K562 (cell line): ENCODE measurements around the gene TTC38. TPM values are rescaled to one million over a fixed set of nuclear protein-coding genes. Genes with fewer than 3 reads are reported as not detected.

ENCODE experiments used
- CBX2 ChIP-seq: fragments of 200-600 bp; sonication (generic); IDR thresholded peaks from one replicate; pipeline ENCODE4 v1.6.1; 2012; ENCODE audit warnings: mild to moderate bottlenecking, low read length, inconsistent platforms; ENCODE audit not compliant: insufficient read depth, poor library complexity, severe bottlenecking
- CHAMP1 ChIP-seq: fragments of 450-650 bp; IDR thresholded peaks from 2 replicates; pipeline ENCODE4 v1.6.1; 2016; ENCODE audit warnings: mild to moderate bottlenecking
- CTCF ChIP-seq, 3 experiments: IDR thresholded peaks in 2 of 3; conservative IDR thresholded peaks in 1 of 3; 2 replicates each; pipeline ENCODE4 v1.5.1; 2011 to 2012; ENCODE audit warnings: low read length in 3 of 3, mild to moderate bottlenecking in 3 of 3, control low read depth in 2 of 3, improper control_type of control experiment in 1 of 3, inconsistent platforms in 1 of 3, low read depth in 1 of 3, mixed read lengths in 1 of 3, moderate library complexity in 1 of 3; ENCODE audit not compliant: insufficient read depth in 2 of 3
- FOXA1 ChIP-seq: fragments of 450-650 bp; IDR thresholded peaks from 2 replicates; pipeline ENCODE4 v1.6.1; 2016; ENCODE audit warnings: mild to moderate bottlenecking, borderline replicate concordance
- HMG20B ChIP-seq: fragments of 250-450 bp; sonication (Bioruptor Pico); IDR thresholded peaks from 2 replicates; pipeline ENCODE4 v1.5.0; 2021; ENCODE audit warnings: mild to moderate bottlenecking
- KLF10 ChIP-seq: fragments of 250-450 bp; sonication (Bioruptor Pico); IDR thresholded peaks from 2 replicates; pipeline ENCODE4 v1.6.1; 2021; ENCODE audit warnings: matching md5 sums
- KLF13 ChIP-seq: fragments of 450-650 bp; IDR thresholded peaks from 2 replicates; pipeline ENCODE4 v1.6.1; 2016; ENCODE audit warnings: missing genetic modification characterization, low read depth, mild to moderate bottlenecking, missing compliant biosample characterization, moderate library complexity, borderline replicate concordance
- PHF8 ChIP-seq: fragments of 200-600 bp; sonication (generic); IDR thresholded peaks from 2 replicates; pipeline ENCODE4 v1.6.1; 2012; ENCODE audit warnings: mixed run types, mild to moderate bottlenecking, inconsistent platforms, low read length, moderate library complexity, borderline replicate concordance
- SAP30 ChIP-seq: fragments of 200-600 bp; sonication (generic); IDR thresholded peaks from 2 replicates; pipeline ENCODE4 v1.6.1; 2012; ENCODE audit warnings: borderline replicate concordance, low read depth, mild to moderate bottlenecking, moderate library complexity, low read length, control low read depth, inconsistent platforms; ENCODE audit not compliant: insufficient read depth, poor library complexity, severe bottlenecking
- ZNF282 ChIP-seq: sonication (generic); formaldehyde crosslinking; IDR thresholded peaks from 2 replicates; pipeline ENCODE4 v1.8.1; 2023; ENCODE audit warnings: missing genetic modification reagents
- polyA plus RNA-seq, 8 experiments: library from polyadenylated mRNA; depleted of rRNA in 4 of 8; stranded (reverse) in 5 of 8; unstranded in 3 of 8; fragments of >200 nt; fragmentation: Nextera tagmentation in 2 of 8; fragmentation: Illumina TruSeq in 1 of 8; extraction: Ambion mirVana in 2 of 8; extraction: Trizol in 1 of 8; gene quantifications; 2 replicates each; pipeline versions ENCODE4 v1.2.1 to v1.2.3, GENCODE V29; 2011 to 2014; ENCODE audit warnings: inconsistent platforms in 1 of 8, missing spikeins in 1 of 8
- total RNA-seq, 7 experiments: library from RNA; depleted of rRNA in 6 of 7; stranded (reverse); fragments of >200 nt in 6 of 7; fragmentation: Illumina TruSeq in 2 of 7; extraction: Trizol in 2 of 7; gene quantifications; 2 replicates each; pipeline versions ENCODE4 v1.2.1 to v1.2.3, GENCODE V29; 2011 to 2021; ENCODE audit warnings: low replicate concordance in 1 of 7

The TTC38 gene
- total and polyA plus RNA-seq, 9 of the 15 experiments (the other 6 are each of a cell fraction or from before 2014, with no cell fraction given) = 0.84 to 28.4 (median 18.1) TPM

- peak; percentile 23 to 53 (median 49); a peak in 4 of 6 replicates for TF ChIP-seq CTCF (IDR thresholded peaks at IDR 0.05 in 2 of 3, conservative IDR thresholded peaks at IDR 0.05 in 1 of 3; ENCODE audit: insufficient read depth in 2 of 3, low read depth in 1 of 3, low read length in 3 of 3)
- no peak for TF ChIP-seq KLF10 (CRISPR knock-in tag)
- TF ChIP-seq CHAMP1 = no peak
- TF ChIP-seq CBX2 = no peak
- TF ChIP-seq KLF13 (tag) = no peak
- TF ChIP-seq PHF8 = peak; percentile 65; the same call in 1 of the 2 replicates
- TF ChIP-seq ZNF282 (CRISPR knock-in tag) = no peak
- TF ChIP-seq HMG20B (CRISPR knock-in tag) = no peak
- TF ChIP-seq FOXA1 = no peak
- peak; percentile 96 for TF ChIP-seq SAP30
- TF ChIP-seq, all 486 proteins: peak for 87
These were observed 28.7 kb downstream of the TTC38 start, which contains the start of gene GTSE1 (continued) for GRCh38 chr22:46296257-46297150.
